ENCODE measurements around the gene KMT2B.
A peak's percentile ranks its signal among the peaks of the same experiment; 100 is the strongest.

Gene KMT2B

DNA sequence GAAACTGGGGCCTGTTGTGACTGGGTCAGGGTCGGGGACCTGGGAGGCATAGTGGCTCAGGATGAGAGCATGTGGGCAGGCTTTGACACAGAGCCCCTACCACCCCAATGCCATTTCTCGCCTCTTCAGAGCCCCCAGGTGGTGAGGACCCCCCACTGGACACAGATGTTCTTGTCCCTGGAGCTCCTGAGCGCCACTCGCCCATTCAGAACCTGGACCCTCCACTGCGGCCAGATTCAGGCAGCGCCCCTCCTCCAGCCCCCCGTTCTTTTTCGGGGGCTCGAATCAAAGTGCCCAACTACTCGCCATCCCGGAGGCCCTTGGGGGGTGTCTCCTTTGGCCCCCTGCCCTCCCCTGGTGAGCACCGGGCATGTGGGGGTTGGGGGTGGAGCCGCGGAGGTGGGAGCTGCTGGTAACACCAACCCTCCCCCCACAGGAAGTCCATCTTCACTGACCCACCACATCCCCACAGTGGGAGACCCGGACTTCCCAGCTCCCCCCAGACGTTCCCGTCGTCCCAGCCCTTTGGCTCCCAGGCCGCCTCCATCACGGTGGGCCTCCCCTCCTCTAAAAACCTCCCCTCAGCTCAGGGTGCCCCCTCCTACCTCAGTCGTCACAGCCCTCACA, 14.1 kb downstream of the KMT2B start:
- H3K9me3 ChIP-seq (ENCODE audit: control insufficient read depth, low read length) = no peaks in the 10 kb centered on the region
- peaks cover 9% of the 10 kb centered on the region for H3K4me1 ChIP-seq (ENCODE audit: control insufficient read depth, insufficient read depth, low read length)
- H3K9ac ChIP-seq (ENCODE audit: low read length) = no peak overlapping the region
- H3K27me3 ChIP-seq (ENCODE audit: control insufficient read depth, insufficient read depth, low read length) = no peaks in the 10 kb centered on the region
- H3K4me3 ChIP-seq (ENCODE audit: low read length) = no peak overlapping the region
- peaks cover 29% of the 10 kb centered on the region for H3K36me3 ChIP-seq (ENCODE audit: control insufficient read depth, insufficient read depth, low read length)

DNA sequence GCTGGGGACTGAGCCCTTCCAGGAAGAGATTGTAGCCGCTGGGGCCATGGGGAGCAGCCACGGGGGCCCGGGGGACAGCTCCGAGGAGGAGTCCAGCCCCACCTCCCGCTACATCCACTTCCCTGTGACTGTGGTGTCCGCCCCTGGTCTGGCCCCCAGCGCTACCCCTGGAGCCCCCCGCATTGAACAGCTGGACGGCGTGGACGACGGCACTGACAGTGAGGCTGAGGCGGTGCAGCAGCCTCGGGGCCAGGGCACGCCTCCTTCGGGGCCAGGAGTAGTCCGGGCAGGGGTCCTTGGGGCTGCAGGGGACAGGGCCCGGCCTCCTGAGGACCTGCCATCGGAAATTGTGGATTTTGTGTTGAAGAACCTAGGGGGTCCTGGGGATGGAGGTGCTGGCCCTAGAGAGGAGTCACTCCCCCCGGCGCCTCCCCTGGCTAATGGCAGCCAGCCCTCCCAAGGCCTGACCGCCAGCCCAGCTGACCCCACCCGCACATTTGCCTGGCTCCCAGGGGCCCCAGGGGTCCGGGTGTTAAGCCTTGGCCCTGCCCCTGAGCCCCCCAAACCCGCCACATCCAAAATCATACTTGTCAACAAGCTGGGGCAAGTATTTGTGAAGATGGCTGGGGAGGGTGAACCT, 14.9 kb downstream of the KMT2B start:
- peaks cover 27% of the 10 kb centered on the region for H3K36me3 ChIP-seq (ENCODE audit: control insufficient read depth, insufficient read depth, low read length)

GRCh38 chr19:35733180-35734125, 15.7 kb downstream of the KMT2B start:
- no peak overlapping the region for H3K9ac ChIP-seq (ENCODE audit: low read length)
- no peaks in the 10 kb centered on the region for H3K27me3 ChIP-seq (ENCODE audit: control insufficient read depth, insufficient read depth, low read length)
- H3K9me3 ChIP-seq (ENCODE audit: control insufficient read depth, low read length) = no peaks in the 10 kb centered on the region
- H3K4me1 ChIP-seq (ENCODE audit: control insufficient read depth, insufficient read depth, low read length) = peaks cover 9% of the 10 kb centered on the region
- no peak overlapping the region for H3K4me3 ChIP-seq (ENCODE audit: low read length)
- peaks cover 24% of the 10 kb centered on the region for H3K36me3 ChIP-seq (ENCODE audit: control insufficient read depth, insufficient read depth, low read length)

More for the DNA sequence above, 14.9 kb downstream of the KMT2B start:
- Histone ChIP-seq H3K9ac (ENCODE audit: low read length) (no peak overlapping the region), H3K27me3 (ENCODE audit: control insufficient read depth, insufficient read depth, low read length) (no peaks in the 10 kb centered on the region), H3K4me1 (ENCODE audit: control insufficient read depth, insufficient read depth, low read length) (peaks cover 9% of the 10 kb centered on the region), H3K4me3 (ENCODE audit: low read length) (no peak overlapping the region), H3K9me3 (ENCODE audit: control insufficient read depth, low read length) (no peaks in the 10 kb centered on the region)

DNA sequence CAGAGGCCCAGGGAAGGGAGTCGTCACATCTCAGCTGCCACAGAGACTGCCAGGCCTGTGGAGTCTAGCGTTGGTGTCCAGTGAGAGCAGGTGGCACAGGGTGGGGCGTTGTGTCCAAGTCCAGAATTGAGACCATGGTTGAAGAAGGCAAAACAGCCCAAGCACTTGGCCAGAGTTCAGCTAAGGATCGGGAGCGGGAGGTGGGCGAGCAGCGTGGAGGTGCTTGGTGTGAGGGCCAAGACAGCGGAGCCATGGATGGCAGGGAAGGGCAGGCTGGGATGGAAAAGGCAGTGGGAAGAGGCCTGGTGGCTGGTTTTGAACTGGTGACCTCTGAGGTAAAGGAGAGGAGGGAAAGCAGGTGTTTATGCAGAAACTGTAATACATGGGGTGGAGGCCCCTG, 16.5 kb downstream of the KMT2B start:
- peaks cover 21% of the 10 kb centered on the region for H3K36me3 ChIP-seq (ENCODE audit: control insufficient read depth, insufficient read depth, low read length)
- no peak overlapping the region for H3K9ac ChIP-seq (ENCODE audit: low read length)
- peaks cover 9% of the 10 kb centered on the region for H3K4me1 ChIP-seq (ENCODE audit: control insufficient read depth, insufficient read depth, low read length)
- no peaks in the 10 kb centered on the region for H3K9me3 ChIP-seq (ENCODE audit: control insufficient read depth, low read length)
- H3K27me3 ChIP-seq (ENCODE audit: control insufficient read depth, insufficient read depth, low read length) = no peaks in the 10 kb centered on the region
- no peak overlapping the region for H3K4me3 ChIP-seq (ENCODE audit: low read length)

DNA sequence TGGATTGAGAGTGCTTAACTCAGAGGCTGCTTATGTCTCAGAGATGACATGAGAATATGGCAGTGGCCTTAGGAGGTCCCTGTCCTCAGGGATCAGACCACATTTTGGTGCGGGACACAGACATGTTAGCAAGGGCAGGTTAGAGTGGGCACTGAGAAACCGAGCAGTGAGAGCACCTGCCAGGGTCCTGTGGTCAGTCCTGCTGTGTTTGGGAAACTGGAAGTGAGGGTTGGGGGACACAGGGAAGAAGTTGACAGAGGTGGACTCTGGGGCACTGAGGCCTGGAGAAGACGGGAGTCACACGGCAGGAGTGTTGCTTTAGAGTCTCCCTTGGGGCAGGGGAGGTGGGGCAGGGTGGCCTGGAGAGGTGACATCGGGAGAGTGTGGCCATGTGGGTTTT, 17.1 kb downstream of the KMT2B start:
- H3K9ac ChIP-seq (ENCODE audit: low read length) = no peak overlapping the region
- H3K27me3 ChIP-seq (ENCODE audit: control insufficient read depth, insufficient read depth, low read length) = no peaks in the 10 kb centered on the region
- no peak overlapping the region for H3K4me3 ChIP-seq (ENCODE audit: low read length)
- H3K4me1 ChIP-seq (ENCODE audit: control insufficient read depth, insufficient read depth, low read length) = peaks cover 14% of the 10 kb centered on the region
- peaks cover 16% of the 10 kb centered on the region for H3K36me3 ChIP-seq (ENCODE audit: control insufficient read depth, insufficient read depth, low read length)
- no peaks in the 10 kb centered on the region for H3K9me3 ChIP-seq (ENCODE audit: control insufficient read depth, low read length)

DNA sequence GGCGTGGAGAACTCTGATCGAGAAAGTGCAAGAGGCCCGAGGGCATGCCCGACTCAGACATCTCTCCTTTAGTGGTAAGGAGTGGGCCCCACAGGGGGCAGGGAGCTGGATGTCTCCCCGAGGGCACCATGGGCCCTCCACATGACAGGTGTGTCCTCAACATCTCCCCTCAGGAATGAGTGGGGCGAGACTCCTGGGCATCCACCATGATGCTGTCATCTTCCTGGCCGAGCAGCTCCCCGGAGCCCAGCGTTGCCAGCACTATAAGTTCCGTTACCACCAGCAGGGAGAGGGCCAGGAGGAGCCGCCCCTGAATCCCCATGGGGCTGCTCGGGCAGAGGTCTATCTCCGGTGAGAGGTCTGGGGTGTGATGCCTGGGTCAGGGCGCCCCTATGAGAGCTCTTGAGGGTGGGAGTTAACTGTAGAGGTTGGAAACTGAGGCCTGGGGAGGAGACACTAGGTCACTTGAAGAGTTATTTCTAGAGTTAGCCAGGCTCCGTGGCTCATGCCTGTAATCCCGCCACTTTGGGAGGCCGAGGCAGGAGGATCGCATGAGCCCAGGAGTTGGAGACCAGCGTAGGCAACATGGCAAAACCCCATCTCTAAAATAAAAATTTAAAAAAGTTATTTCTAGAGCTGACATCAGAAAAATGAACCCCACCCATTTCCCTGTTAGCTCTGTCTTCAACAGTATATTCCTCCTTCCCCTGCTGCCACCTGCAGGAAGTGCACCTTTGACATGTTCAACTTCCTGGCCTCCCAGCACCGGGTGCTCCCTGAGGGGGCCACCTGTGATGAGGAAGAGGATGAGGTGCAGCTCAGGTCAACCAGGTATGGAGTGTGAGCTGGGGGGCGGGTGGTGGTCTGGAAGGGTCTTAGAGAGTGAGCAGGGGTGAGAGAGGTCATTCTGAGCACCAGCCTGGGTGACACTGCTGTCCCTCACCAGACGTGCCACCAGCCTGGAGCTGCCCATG, 19.4 kb downstream of the KMT2B start:
- Histone ChIP-seq H3K27me3 (ENCODE audit: control insufficient read depth, insufficient read depth, low read length) (no peaks in the 10 kb centered on the region), H3K9me3 (ENCODE audit: control insufficient read depth, low read length) (no peaks in the 10 kb centered on the region), H3K9ac (ENCODE audit: low read length) (no peak overlapping the region), H3K4me1 (ENCODE audit: control insufficient read depth, insufficient read depth, low read length) (peaks cover 8% of the 10 kb centered on the region), H3K4me3 (ENCODE audit: low read length) (no peak overlapping the region), H3K36me3 (ENCODE audit: control insufficient read depth, insufficient read depth, low read length) (peaks cover 10% of the 10 kb centered on the region)

- Histone ChIP-seq H3K27me3 (ENCODE audit: control insufficient read depth, insufficient read depth, low read length) (no peaks in the 10 kb centered on the region), H3K4me3 (ENCODE audit: low read length) (no peak overlapping the region), H3K36me3 (ENCODE audit: control insufficient read depth, insufficient read depth, low read length) (peaks cover 10% of the 10 kb centered on the region), H3K9ac (ENCODE audit: low read length) (no peak overlapping the region), H3K9me3 (ENCODE audit: control insufficient read depth, low read length) (no peaks in the 10 kb centered on the region), H3K4me1 (ENCODE audit: control insufficient read depth, insufficient read depth, low read length) (peaks cover 8% of the 10 kb centered on the region)
These were observed 20.5 kb downstream of the KMT2B start for GRCh38 chr19:35738021-35738886.

DNA sequence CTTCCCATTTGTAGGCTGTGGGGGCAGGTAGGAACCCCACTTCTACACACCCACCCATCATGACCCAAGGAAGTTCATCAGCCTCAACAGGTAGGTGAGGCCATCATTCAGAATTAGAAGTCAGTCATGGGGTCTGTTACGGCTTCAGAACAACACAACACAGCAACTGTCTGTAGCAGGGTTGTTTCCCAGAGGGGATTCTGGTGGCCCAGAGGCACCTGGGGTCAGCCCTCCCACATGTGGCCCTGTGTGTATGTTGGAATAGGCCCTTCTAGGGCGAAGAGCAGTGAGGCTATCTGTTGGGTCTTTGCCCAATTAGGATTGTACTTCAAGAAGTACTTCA, 21.1 kb downstream of the KMT2B start:
- no peaks in the 10 kb centered on the region for H3K27me3 ChIP-seq (ENCODE audit: control insufficient read depth, insufficient read depth, low read length)
- no peak overlapping the region for H3K4me3 ChIP-seq (ENCODE audit: low read length)
- H3K9me3 ChIP-seq (ENCODE audit: control insufficient read depth, low read length) = no peaks in the 10 kb centered on the region
- peaks cover 6% of the 10 kb centered on the region for H3K36me3 ChIP-seq (ENCODE audit: control insufficient read depth, insufficient read depth, low read length)
- peaks cover 11% of the 10 kb centered on the region for H3K4me1 ChIP-seq (ENCODE audit: control insufficient read depth, insufficient read depth, low read length)
- no peak overlapping the region for H3K9ac ChIP-seq (ENCODE audit: low read length)

DNA sequence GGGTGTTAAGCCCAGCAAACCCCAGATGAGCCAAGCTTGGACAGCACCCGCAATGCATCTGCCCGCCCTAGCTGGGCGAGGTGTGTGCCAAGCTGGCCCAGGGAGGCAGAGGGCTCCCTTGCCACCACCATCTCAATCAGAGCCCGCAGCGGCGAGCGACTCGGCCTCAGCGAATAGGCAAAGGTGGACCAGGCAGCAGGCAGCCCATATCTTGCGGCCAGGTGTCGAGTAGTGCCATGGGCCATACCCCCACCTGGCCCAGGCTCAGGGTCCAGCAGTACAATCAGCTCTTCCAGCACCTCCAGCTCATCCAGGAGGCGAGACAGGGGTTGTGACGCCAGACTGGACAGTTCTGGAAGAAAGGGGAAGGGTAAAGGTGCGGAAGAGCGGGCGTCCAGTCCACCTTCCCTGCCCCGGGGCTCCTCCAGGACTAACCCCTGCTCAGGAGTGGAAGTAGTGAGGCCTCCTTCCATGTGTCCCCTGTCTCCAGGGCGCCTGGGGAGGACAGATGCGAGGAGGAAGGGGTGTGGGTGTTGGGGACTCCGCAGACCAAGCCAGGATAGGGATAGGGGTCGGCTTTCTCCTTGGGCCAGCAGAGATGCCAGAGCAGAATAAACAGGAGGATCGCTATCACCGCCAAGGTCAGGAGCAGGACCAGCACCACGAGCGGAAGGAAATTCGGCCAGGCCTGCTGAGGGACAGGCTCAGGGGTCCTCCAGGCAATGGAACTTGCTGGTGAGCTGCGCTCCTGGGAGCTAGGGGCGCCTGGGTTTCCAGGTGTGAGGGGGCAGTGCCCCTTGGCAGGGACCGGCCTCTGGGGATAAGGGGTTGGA, 21.7 kb downstream of the KMT2B start:
- Histone ChIP-seq H3K4me3 (ENCODE audit: low read length) (peak overlapping the region; percentile 69), H3K9ac (ENCODE audit: low read length) (no peak overlapping the region), H3K9me3 (ENCODE audit: control insufficient read depth, low read length) (no peaks in the 10 kb centered on the region), H3K27me3 (ENCODE audit: control insufficient read depth, insufficient read depth, low read length) (no peaks in the 10 kb centered on the region), H3K36me3 (ENCODE audit: control insufficient read depth, insufficient read depth, low read length) (peaks cover 4% of the 10 kb centered on the region), H3K4me1 (ENCODE audit: control insufficient read depth, insufficient read depth, low read length) (peaks cover 17% of the 10 kb centered on the region)

DNA sequence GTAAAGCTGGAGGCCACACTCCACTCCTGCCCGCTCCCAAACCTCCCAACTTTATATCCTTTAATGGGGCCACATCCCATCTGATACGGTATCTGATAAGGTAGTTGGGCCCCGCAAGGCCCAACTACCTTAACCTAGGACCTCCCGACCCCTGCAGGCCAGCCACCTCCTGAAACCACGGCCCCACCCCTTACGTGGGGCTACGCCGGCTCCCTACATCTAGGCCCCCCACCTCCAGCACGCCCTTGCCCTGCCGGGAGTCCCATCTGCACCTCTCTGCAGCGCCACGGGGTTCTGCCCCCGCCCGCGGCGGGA, 22.3 kb downstream of the KMT2B start:
- Histone ChIP-seq H3K4me3 (ENCODE audit: low read length) (peak overlapping the region; percentile 69), H3K36me3 (ENCODE audit: control insufficient read depth, insufficient read depth, low read length) (peaks cover 4% of the 10 kb centered on the region), H3K4me1 (ENCODE audit: control insufficient read depth, insufficient read depth, low read length) (peaks cover 18% of the 10 kb centered on the region), H3K9me3 (ENCODE audit: control insufficient read depth, low read length) (no peaks in the 10 kb centered on the region), H3K27me3 (ENCODE audit: control insufficient read depth, insufficient read depth, low read length) (no peaks in the 10 kb centered on the region), H3K9ac (ENCODE audit: low read length) (no peak overlapping the region)
